ENCODE data around the gene LRRC74B.

LRRC74B gene

GRCh38 chr22:21014202-21014725 is 31.5 kb upstream of the LRRC74B start:
- DNase-seq (ENCODE audit: low read depth): peak; percentile 74

- DNase-seq (ENCODE audit: low read depth): no peak
Observed at GRCh38 chr22:21014726-21015465, 30.9 kb upstream of the LRRC74B start, which contains the start of gene P2RX6. Gene P2RX6, plus strand, starts transcription at chr22:21015165. Its CDS starts 10 bp downstream, at chr22:21015175.

- no peak for DNase-seq (ENCODE audit: low read depth)
Observed at GRCh38 chr22:21015466-21016006, 30.2 kb upstream of the LRRC74B start.

- no peak for DNase-seq (ENCODE audit: low read depth)
Observed at GRCh38 chr22:21016644-21017420, 28.9 kb upstream of the LRRC74B start.

- no peak for DNase-seq (ENCODE audit: low read depth)
Observed at GRCh38 chr22:21018314-21018713, 27.4 kb upstream of the LRRC74B start.

GRCh38 chr22:21020802-21021429 is 24.8 kb upstream of the LRRC74B start:
- no peak for DNase-seq (ENCODE audit: low read depth)

- DNase-seq (ENCODE audit: low read depth): no peak
Observed at GRCh38 chr22:21022507-21022906, 23.2 kb upstream of the LRRC74B start.

GRCh38 chr22:21022955-21023614 is 22.7 kb upstream of the LRRC74B start:
- DNase-seq (ENCODE audit: low read depth): no peak

GRCh38 chr22:21025266-21025665 is 20.5 kb upstream of the LRRC74B start:
- no peak for DNase-seq (ENCODE audit: low read depth)

GRCh38 chr22:21025763-21026755 is 19.7 kb upstream of the LRRC74B start:
- DNase-seq (ENCODE audit: low read depth): no peak

GRCh38 chr22:21026783-21027692 is 18.7 kb upstream of the LRRC74B start:
- DNase-seq (ENCODE audit: low read depth): no peak

GRCh38 chr22:21028277-21029251 is 17.2 kb upstream of the LRRC74B start:
- DNase-seq (ENCODE audit: low read depth): no peak

GRCh38 chr22:21029486-21030025 is 16.2 kb upstream of the LRRC74B start:
- DNase-seq (ENCODE audit: low read depth): no peak

- no peak for DNase-seq (ENCODE audit: low read depth)
Observed at GRCh38 chr22:21030032-21030431, 15.7 kb upstream of the LRRC74B start.

- DNase-seq (ENCODE audit: low read depth): no peak
Observed at GRCh38 chr22:21030621-21031544, 14.9 kb upstream of the LRRC74B start.

GRCh38 chr22:21031545-21032036 is 14.2 kb upstream of the LRRC74B start:
- no peak for DNase-seq (ENCODE audit: low read depth)
